HG02588 (cell line): ENCODE data around the gene PRSS53.

ENCODE experiments used
- ATAC-seq: cut with Tn5 transposase; IDR thresholded peaks from one replicate; pipeline ENCODE4 v1.9.1; 2021; ENCODE audit warnings: mild to moderate bottlenecking, moderate library complexity; ENCODE audit not compliant: unreplicated experiment

The PRSS53 gene

GRCh38 chr16:31080035-31080629 lies 8.6 kb downstream of the PRSS53 start:
- no peak for ATAC-seq

GRCh38 chr16:31079342-31079944 lies 9.3 kb downstream of the PRSS53 start:
- no peak for ATAC-seq

GRCh38 chr16:31078597-31079341 lies 10.0 kb downstream of the PRSS53 start:
- no peak for ATAC-seq

- no peak for ATAC-seq
Measured at GRCh38 chr16:31077592-31078396, 10.9 kb downstream of the PRSS53 start.

GRCh38 chr16:31077024-31077423 lies 11.7 kb downstream of the PRSS53 start:
- ATAC-seq, result no peak

GRCh38 chr16:31076319-31076718 lies 12.4 kb downstream of the PRSS53 start:
- ATAC-seq, result no peak

GRCh38 chr16:31074814-31075183 lies 13.9 kb downstream of the PRSS53 start:
- no peak for ATAC-seq

GRCh38 chr16:31073970-31074813 lies 14.6 kb downstream of the PRSS53 start, which contains the start of the genes ZNF646 and ZNF668:
Gene ZNF646, plus strand, starts transcription at chr16:31074422. Its CDS starts 1,903 bp downstream, at chr16:31076325.
Gene ZNF668, minus strand, starts transcription at chr16:31074240. Its CDS starts 9,781 bp downstream, at chr16:31064459.
- peak; percentile 68 for ATAC-seq

- peak; percentile 47 for ATAC-seq
Measured at GRCh38 chr16:31073142-31073969, 15.4 kb downstream of the PRSS53 start.

GRCh38 chr16:31072540-31073141 lies 16.1 kb downstream of the PRSS53 start:
- ATAC-seq, result no peak

- no peak for ATAC-seq
Measured at GRCh38 chr16:31071861-31072260, 16.9 kb downstream of the PRSS53 start.

GRCh38 chr16:31067342-31067741 lies 21.4 kb downstream of the PRSS53 start:
- no peak for ATAC-seq

GRCh38 chr16:31064882-31065461 lies 23.8 kb downstream of the PRSS53 start:
- no peak for ATAC-seq

GRCh38 chr16:31063843-31064611 lies 24.7 kb downstream of the PRSS53 start:
- ATAC-seq, result no peak

GRCh38 chr16:31063495-31063842 lies 25.3 kb downstream of the PRSS53 start:
- ATAC-seq, result no peak

- ATAC-seq, result no peak
Measured at GRCh38 chr16:31061813-31062440, 26.8 kb downstream of the PRSS53 start.

GRCh38 chr16:31061126-31061812 lies 27.5 kb downstream of the PRSS53 start:
- no peak for ATAC-seq
